Fibroblast of the conjunctiva (primary cell): ENCODE results near the gene NMUR1.

ENCODE experiments used
- DNase-seq: peaks from one replicate; pipeline ENCODE4 v3.0.0-alpha.2; 2010; ENCODE audit warnings: low read depth

Gene NMUR1

DNA sequence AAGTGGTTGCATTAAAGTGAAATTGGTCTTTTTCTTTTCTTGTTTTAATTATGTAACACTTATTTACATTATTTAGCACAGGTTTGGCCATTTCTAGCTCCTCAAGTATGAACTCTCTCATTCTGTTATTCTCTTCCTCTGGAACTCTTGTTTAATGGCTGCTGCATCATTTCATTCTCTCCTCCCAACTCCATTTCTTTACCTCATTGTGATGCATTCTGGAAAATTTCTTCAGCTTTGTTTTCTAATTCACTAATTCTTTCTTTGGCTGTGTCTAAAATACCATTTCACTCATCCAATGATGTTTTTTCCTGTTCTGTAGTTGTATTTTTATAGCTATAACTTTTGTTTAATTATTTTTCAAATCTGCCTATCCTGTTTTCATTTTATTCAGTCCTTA, 22.5 kb upstream of the NMUR1 start:
- DNase-seq: no peak

DNA sequence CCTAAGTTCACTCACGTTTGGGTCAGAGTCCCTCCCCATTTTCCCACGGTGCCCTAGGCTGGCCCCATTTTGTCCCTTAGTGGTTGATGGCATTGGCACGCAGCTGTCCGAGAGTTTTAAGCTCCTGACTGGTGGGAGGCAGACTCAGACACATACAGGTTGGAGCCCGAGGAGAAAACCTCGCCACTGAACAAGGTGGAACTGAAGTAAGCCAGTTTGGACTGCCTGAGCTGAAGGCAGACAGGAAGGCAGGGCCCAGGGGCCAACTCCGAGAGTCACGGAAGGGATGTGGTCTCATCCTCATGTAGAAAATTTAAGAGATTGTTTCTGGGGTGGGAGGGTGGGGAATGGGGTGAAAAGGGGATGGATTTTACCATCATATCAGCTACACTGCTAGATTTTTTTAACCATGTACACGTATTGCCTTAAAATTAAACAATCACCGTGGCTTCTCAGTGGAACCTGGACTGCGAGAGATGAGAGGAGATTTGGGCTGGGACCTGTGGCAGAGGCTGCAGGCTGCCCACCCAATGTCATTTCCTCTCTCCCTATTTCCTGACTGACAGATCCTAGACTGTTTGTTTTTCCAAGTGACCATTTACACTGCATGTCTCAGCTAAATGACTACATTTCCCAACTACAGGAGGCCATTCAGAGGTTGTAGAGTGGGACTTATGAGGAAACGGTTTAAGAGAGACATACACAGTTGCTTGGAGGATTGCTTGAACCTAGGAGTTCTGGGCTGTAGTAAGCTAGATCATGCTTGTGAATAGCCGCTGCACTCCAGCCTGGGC, 19.4 kb upstream of the NMUR1 start:
- no peak for DNase-seq

DNA sequence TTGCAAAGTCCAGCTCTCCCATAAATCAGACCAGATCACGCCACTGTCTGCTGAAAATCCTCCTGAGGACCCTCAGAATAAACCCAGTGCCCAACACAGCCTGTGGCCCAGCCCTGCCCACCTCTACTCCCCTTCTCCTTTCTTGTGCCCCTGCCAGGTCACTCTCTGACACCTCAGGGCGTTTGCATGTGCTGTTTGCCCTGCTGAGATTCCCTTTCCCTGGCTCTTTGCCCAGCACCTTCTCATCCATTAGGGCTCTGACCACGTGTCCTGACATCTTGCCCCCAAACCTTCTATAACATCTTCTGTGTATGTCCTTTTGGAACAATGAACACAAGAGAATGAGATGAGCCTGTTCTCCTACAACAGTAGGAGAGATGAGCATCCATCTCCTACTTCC, 18.5 kb upstream of the NMUR1 start:
- DNase-seq: no peak

- DNase-seq: no peak
Measured at GRCh38 chr2:231547315-231548110, 17.3 kb upstream of the NMUR1 start.

DNA sequence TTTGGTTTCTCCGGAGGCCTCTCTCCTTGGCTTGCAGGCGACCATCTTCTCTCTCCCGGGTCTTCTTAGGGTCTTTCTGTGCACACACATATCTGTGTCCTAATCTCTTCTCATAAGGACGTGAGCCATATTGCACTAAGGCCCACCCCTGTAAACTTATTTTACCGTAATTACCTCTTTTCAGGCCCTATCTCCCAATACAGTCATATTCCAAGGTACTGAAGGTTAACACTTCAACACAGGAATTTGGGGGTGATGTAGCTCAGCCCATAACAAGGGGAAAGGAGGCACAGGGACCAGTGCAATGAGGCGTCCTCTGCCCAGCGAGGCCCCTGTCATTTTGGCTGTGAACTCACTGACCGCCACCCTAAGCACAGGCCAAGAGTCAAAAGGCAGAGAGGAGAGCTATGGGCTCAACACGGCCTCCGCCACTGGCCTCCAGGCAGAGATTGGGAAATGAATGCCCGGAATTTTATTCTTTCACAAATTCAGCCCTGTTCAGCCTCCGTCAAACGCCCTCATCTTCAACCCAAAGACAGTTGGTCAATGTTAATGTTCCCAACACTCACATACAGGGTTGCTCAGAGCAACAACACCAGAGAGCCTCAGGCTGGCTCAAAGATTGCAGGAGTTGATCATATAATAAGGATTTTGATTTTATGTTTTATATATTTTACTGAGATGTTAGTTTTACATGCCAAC, 15.9 kb upstream of the NMUR1 start:
- no peak for DNase-seq

DNA sequence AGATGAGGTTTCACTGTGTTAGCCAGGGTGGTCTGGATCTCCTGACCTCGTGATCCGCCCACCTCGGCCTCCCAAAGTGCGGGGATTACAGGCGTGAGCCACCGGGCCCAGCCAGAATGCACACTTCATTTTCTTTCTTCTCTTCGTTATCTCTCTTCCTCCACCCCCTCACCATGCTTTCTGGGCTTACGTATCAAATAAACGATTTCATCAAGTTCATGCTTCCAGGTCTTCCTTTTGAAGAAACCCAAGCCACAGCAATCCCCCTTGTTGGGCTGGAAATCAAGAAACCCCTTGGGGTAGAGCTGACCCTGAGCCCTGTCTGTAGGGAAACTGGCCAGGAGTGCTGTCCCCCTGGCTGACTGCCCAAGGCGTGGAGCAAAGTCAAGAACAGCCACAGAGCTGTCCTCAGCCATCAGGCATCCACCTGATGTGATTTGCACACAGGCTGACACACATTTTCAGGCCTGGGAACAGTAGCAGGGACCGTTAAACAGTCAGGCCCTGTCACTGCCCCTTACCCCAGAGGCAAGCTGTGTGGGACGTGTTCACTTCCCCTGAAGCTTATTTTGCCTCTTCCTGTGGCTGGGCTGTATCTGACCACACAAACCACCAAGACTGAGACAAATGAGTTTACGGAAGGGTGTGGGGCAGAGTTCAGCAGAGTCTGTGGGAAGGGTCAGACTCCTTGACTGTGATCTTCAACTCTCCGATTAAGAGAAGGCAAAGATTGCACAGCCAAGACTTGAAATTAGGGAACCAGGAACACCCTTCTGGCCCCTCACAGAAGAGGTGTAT, 15.1 kb upstream of the NMUR1 start:
- DNase-seq: no peak

- DNase-seq: no peak
Measured at GRCh38 chr2:231542136-231542535, 11.9 kb upstream of the NMUR1 start.

- no peak for DNase-seq
Measured at GRCh38 chr2:231541645-231542044, 11.4 kb upstream of the NMUR1 start.

DNA sequence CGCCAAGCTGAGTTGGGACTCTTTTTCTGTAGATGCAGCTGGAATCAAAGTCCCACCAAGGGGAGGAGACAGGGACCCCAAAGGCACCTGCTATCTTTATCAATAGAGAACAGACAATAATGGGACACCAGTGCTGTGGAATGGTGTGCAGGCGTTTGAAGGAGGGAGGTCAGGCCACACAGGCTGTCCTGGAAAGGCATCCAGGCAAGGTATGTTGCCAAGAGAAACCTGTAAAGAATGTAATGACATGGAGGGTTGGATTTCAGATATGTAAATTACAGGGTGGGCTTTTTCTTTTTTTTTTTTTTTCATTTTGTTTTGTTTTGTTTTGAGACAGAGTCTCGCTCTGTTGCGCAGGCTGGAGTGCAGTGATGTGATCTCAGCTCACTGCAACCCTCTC, 9.7 kb upstream of the NMUR1 start:
- DNase-seq: no peak

DNA sequence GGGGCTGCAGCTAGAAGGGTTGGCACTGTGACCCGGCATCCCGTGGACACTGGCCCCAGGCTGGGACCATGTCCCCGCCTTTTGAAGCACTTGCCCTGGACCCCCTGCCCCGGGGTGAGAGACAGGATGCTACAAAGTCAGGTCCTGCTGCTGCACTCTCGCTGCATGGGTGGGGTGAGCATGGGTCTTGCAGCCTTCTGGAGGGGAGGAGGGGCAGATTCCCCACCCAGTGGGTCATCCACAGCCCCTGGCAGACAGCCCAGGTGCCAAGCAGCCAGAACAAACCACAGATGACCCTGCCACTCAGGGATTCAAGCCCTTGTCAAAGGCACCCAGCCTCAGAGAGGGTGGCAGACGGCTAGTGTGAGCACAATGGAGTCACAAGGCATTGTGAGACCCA, 5.7 kb upstream of the NMUR1 start:
- no peak for DNase-seq

GRCh38 chr2:231533777-231534125, 3.5 kb upstream of the NMUR1 start:
- DNase-seq: no peak

DNA sequence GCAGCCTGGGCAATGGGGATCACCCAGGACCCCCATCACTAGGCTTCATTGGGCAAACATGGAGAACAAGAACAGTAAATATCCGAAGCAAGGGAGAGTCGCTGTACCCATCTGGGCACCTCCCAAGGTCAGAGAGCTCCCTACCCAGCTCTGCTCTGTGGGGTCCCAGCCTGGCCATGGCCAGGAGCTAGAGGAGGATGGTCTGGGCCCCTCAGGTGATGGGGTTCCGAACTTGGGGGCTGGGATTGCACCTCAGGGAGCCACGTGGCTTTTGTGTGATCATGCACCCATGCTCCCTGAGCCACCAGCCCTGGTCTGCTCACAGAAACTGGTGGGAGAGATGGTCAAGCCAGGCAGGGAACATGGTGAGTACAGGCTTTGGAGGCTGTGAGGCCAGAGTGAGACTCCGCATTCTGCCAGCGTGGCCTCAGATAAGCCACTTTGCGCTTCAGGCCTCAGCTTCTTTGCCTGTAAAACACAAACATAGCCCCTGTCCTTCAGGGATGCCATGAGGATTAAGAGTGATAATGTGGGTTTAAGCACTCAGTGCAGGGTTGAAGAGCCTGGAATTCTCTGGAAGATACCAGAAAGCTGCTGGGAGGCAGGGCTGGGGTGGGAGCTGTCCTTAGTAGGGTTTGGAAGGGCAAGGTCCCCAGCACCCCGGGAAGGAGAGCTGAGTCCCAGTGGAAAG, 3.0 kb upstream of the NMUR1 start:
- DNase-seq: no peak

- no peak for DNase-seq
Measured at GRCh38 chr2:231532756-231533035, 2.5 kb upstream of the NMUR1 start.

DNA sequence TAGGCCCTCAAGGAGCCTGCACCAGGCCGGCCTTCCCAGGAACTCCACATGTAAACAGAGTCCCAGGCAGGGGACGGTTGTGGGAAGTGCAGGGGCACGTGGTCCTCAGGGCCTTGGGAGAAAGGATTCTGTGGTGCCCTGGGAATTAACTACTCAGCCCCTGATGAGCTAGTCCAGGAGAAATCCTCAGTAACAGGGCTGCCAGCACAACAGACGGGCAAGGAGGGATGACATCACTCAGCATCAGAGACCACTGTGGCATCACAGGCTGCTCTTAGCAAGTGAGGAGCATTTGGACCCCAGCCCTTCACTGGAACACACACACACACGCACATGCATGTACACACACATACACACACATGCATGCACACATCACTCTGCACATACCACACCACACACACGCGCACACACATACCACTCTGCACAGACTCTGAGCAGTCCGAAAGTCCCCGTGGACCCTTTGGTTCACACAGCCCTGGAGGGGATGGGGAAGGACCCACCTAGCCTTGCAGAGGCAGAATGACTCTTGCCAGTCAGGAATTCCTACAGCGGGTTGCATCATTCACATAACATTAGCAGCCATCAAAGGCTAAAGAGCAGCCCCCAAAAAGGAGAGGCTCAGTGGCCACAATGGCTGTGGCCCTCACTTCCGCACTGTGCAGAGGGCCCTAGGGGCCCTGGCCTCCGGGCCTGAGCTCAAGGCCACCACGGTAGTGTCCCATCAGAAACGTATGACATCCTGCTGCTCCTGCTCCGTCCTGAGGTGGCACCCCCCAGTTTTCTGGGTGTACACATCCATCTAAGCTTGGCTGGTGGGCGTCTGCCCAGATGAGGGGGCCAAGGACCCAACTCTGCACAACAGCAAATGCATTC, 1.9 kb upstream of the NMUR1 start:
- DNase-seq: no peak

DNA sequence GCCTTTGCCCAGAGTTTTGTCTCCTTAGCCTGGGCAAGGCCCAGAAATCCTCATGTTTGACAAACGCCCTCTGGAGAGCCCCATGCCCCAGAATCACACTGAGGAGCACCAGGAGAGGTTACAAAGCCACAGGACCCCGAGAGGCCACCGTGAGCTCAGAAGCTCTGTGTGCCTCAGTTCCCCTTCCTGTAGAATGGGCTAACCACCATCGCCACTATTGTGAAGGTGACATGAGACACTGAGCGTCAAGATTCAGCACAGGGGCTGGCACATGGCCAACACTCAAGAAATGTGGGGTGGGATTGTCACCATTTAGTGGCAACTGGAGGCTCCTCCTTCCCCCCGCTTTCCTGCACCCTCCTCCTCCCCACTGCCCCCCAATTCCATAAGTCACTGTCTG, 1.2 kb upstream of the NMUR1 start:
- no peak for DNase-seq

- DNase-seq: no peak
Measured at GRCh38 chr2:231528636-231529030, 1.6 kb downstream of the NMUR1 start.

DNA sequence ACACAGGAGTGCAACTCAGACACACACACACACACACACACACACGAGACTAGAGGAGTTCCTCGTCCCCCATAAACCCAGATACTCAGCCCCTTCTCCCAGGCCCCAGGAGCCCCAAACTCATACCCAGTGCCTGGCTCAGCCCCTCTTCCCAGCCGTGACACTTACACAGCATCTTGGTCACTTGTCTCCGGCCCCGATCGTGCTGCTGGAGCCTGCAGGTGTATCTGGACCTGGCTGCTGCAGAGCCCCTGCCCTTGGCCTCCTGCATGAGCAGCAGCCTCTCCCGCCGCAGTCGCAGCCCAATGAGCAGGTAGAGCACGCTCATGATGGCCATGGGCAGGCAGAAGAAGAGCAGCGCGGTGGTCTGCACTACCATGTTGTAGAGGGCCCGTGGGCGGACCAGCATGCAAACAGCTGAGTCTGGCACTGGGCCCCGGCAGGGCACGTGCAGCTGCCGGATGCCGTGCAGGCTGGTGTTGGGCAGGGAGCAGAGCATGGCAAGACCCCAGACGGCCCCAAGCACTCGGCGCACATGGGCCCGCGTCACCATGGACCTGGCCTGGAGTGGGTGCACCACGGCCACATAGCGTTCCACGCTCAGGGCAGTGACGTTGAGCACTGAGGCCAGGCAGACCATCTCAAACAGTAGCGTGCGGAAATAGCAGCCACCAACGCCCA, 2.1 kb downstream of the NMUR1 start:
- no peak for DNase-seq

DNA sequence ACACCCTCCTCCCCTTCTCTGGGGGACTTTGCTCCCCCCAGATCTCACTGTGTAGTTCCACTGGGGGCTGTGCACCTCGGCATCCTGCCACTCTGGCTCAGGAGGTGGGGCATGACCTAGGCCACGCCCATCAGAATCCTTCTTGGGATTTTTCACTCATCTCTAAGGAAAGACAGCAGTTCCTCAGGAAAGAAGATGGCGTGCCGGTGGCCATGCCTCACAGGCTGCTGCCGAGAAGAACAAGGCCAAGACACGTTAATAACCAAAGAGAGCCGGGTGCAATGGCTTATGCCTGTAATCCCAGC, 3.2 kb downstream of the NMUR1 start:
- no peak for DNase-seq

GRCh38 chr2:231526341-231527090, 3.7 kb downstream of the NMUR1 start:
- no peak for DNase-seq
